Astrocyte (in vitro differentiated cells and primary cell): ENCODE results near the gene KIF25. TPM values are rescaled to one million over a fixed set of nuclear protein-coding genes. Genes with fewer than 3 reads are reported as not detected.

Experiments used
- DNase-seq: peaks from one replicate; pipeline ENCODE4 v3.0.0-alpha.2; 2010; ENCODE audit warnings: low read depth
- FAIRE-seq: peaks from 2 replicates; lab custom pipeline; 2011; peaks lifted over from hg19 to GRCh38; lab: Jason Lieb, UNC
- H2AFZ ChIP-seq: 2 replicates; pipeline ENCODE4 v1.6.0; 2012; ENCODE audit warnings: low read depth, low read length, inconsistent platforms
- H3K27ac ChIP-seq: 2 replicates; pipeline ENCODE4 v1.5.1; 2011; ENCODE audit warnings: low read depth, low read length, inconsistent platforms
- H3K27me3 ChIP-seq: 2 replicates; pipeline ENCODE4 v1.6.0; 2011; ENCODE audit warnings: low read length, inconsistent platforms; ENCODE audit not compliant: insufficient read depth
- H3K36me3 ChIP-seq: 2 replicates; pipeline ENCODE4 v1.5.1; 2011; ENCODE audit warnings: low read length, inconsistent platforms; ENCODE audit not compliant: insufficient read depth
- H3K4me1 ChIP-seq: 2 replicates; pipeline ENCODE4 v1.5.1; 2011; ENCODE audit warnings: low read length, inconsistent platforms; ENCODE audit not compliant: insufficient read depth
- H3K4me2 ChIP-seq: 2 replicates; pipeline ENCODE4 v1.6.0; 2012; ENCODE audit warnings: low read length, inconsistent platforms
- H3K4me3 ChIP-seq: 2 replicates; pipeline ENCODE4 v1.5.1; 2011; ENCODE audit warnings: low read depth, mild to moderate bottlenecking, low read length, inconsistent platforms; ENCODE audit not compliant: insufficient read depth
- H3K79me2 ChIP-seq: 2 replicates; pipeline ENCODE4 v1.6.0; 2012; ENCODE audit warnings: mild to moderate bottlenecking, low read length, inconsistent platforms; ENCODE audit not compliant: insufficient read depth
- H3K9ac ChIP-seq: 2 replicates; pipeline ENCODE4 v1.6.0; 2012; ENCODE audit warnings: mild to moderate bottlenecking, low read length, inconsistent platforms
- H3K9me3 ChIP-seq: 2 replicates; pipeline ENCODE4 v1.5.1; 2012; ENCODE audit warnings: low read depth, mild to moderate bottlenecking, low read length, inconsistent platforms; ENCODE audit not compliant: insufficient read depth
- H4K20me1 ChIP-seq: 2 replicates; pipeline ENCODE4 v1.6.0; 2012; ENCODE audit warnings: low read length, inconsistent platforms; ENCODE audit not compliant: insufficient read depth
- H3K27ac Mint-ChIP-seq: one replicate; pipeline ENCODE4 v1.8.0; 2021; ENCODE audit warnings: mild to moderate bottlenecking, mixed read lengths; ENCODE audit not compliant: unreplicated experiment
- H3K27me3 Mint-ChIP-seq: one replicate; pipeline ENCODE4 v1.8.0; 2021; ENCODE audit warnings: low read depth, mixed read lengths; ENCODE audit not compliant: unreplicated experiment
- H3K36me3 Mint-ChIP-seq: one replicate; pipeline ENCODE4 v1.8.0; 2021; ENCODE audit warnings: low read depth, mixed read lengths; ENCODE audit not compliant: unreplicated experiment
- H3K4me1 Mint-ChIP-seq: one replicate; pipeline ENCODE4 v1.8.0; 2021; ENCODE audit warnings: low read depth, mixed read lengths; ENCODE audit not compliant: unreplicated experiment
- H3K4me3 Mint-ChIP-seq: one replicate; pipeline ENCODE4 v1.8.0; 2021; ENCODE audit warnings: mild to moderate bottlenecking, moderate library complexity, mixed read lengths; ENCODE audit not compliant: unreplicated experiment
- H3K9me3 Mint-ChIP-seq: one replicate; pipeline ENCODE4 v1.8.0; 2021; ENCODE audit warnings: mild to moderate bottlenecking, mixed read lengths; ENCODE audit not compliant: unreplicated experiment
- CTCF ChIP-seq: IDR thresholded peaks from 2 replicates; pipeline ENCODE4 v1.5.1; 2011; ENCODE audit warnings: low read depth, mild to moderate bottlenecking, inconsistent platforms, low read length, moderate library complexity; ENCODE audit not compliant: insufficient read depth
- EZH2 ChIP-seq: IDR thresholded peaks from 2 replicates; pipeline ENCODE4 v1.6.1; 2012; ENCODE audit warnings: mild to moderate bottlenecking, low read length, inconsistent platforms; ENCODE audit not compliant: insufficient read depth
- total RNA-seq: library from RNA; stranded (reverse); gene quantifications from 2 replicates; pipeline ENCODE4 v1.2.1, GENCODE V29; 2021

KIF25 gene
- total RNA-seq, 1 donor from 2014 or later, result not detected

- peaks cover 3% of the 10 kb centered on the region for H3K9me3 Mint-ChIP-seq
- TF ChIP-seq EZH2 (no peak), CTCF (no peak)
- no peak overlapping the region for H3K4me3 Mint-ChIP-seq
- Histone ChIP-seq H3K36me3 (no peaks in the 10 kb centered on the region), H3K27ac (no peak overlapping the region), H3K9me3 (no peaks in the 10 kb centered on the region), H4K20me1 (no peaks in the 10 kb centered on the region), H3K79me2 (no peaks in the 10 kb centered on the region), H3K4me2 (no peak overlapping the region), H3K4me1 (no peaks in the 10 kb centered on the region), H3K27me3 (no peaks in the 10 kb centered on the region), H2AFZ (no peak overlapping the region), H3K9ac (no peak overlapping the region), H3K4me3 (no peak overlapping the region)
- DNase-seq (no peak), FAIRE-seq (no peak)
- H3K4me1 Mint-ChIP-seq, result peaks cover 5% of the 10 kb centered on the region
- peak overlapping the region; percentile 62 for H3K27ac Mint-ChIP-seq
- H3K36me3 Mint-ChIP-seq, result no peaks in the 10 kb centered on the region
- peaks cover 26% of the 10 kb centered on the region for H3K27me3 Mint-ChIP-seq
Measured at GRCh38 chr6:168090064-168090690, 92.7 kb downstream of the KIF25 start.

GRCh38 chr6:168090706-168091105 is 93.2 kb downstream of the KIF25 start:
- Mint-ChIP-seq H3K9me3 (peaks cover 3% of the 10 kb centered on the region), H3K27ac (no peak overlapping the region), H3K4me1 (peaks cover 5% of the 10 kb centered on the region), H3K36me3 (no peaks in the 10 kb centered on the region), H3K4me3 (no peak overlapping the region), H3K27me3 (peaks cover 29% of the 10 kb centered on the region)
- Histone ChIP-seq H3K4me3 (no peak overlapping the region), H3K79me2 (no peaks in the 10 kb centered on the region), H3K27ac (no peak overlapping the region), H3K4me1 (no peaks in the 10 kb centered on the region), H3K9ac (no peak overlapping the region), H3K27me3 (no peaks in the 10 kb centered on the region), H3K9me3 (no peaks in the 10 kb centered on the region), H2AFZ (no peak overlapping the region), H3K4me2 (no peak overlapping the region), H4K20me1 (no peaks in the 10 kb centered on the region), H3K36me3 (no peaks in the 10 kb centered on the region)
- no peak for DNase-seq
- TF ChIP-seq EZH2 (no peak), CTCF (no peak)
- no peak for FAIRE-seq
